HEK293 (cell line): ENCODE results near the gene AHCY.

Experiments used
- CTCF ChIP-seq: fragments of 450-650 bp; formaldehyde crosslinking; IDR thresholded peaks from 2 replicates; pipeline ENCODE4 v1.5.1; 2016; ENCODE audit warnings: missing biosample characterization, missing genetic modification characterization
- ZNF548 ChIP-seq: fragments of 450-650 bp; formaldehyde crosslinking; IDR thresholded peaks from 2 replicates; pipeline ENCODE4 v1.5.1; 2016; ENCODE audit warnings: missing biosample characterization, missing genetic modification characterization

GRCh38 chr20:34262488-34263288 lies 40.5 kb downstream of the AHCY start:
- TF ChIP-seq CTCF (tag by site-specific recombination) (no peak), ZNF548 (tag by site-specific recombination) (no peak)
